COR-L47 (cell line): ENCODE measurements around the gene CCDC74A.
A peak's percentile ranks its signal among the peaks of the same experiment; 100 is the strongest.
"Not testable (repeated sequence)": the region's sequence is repeated elsewhere in the genome, so short reads cannot be mapped to it uniquely, and the experiment has no call there.

ENCODE experiments used
- DNase-seq: peaks from one replicate; lab custom pipeline; 2025; lab: John Stamatoyannopoulos, UW

CCDC74A gene

DNA sequence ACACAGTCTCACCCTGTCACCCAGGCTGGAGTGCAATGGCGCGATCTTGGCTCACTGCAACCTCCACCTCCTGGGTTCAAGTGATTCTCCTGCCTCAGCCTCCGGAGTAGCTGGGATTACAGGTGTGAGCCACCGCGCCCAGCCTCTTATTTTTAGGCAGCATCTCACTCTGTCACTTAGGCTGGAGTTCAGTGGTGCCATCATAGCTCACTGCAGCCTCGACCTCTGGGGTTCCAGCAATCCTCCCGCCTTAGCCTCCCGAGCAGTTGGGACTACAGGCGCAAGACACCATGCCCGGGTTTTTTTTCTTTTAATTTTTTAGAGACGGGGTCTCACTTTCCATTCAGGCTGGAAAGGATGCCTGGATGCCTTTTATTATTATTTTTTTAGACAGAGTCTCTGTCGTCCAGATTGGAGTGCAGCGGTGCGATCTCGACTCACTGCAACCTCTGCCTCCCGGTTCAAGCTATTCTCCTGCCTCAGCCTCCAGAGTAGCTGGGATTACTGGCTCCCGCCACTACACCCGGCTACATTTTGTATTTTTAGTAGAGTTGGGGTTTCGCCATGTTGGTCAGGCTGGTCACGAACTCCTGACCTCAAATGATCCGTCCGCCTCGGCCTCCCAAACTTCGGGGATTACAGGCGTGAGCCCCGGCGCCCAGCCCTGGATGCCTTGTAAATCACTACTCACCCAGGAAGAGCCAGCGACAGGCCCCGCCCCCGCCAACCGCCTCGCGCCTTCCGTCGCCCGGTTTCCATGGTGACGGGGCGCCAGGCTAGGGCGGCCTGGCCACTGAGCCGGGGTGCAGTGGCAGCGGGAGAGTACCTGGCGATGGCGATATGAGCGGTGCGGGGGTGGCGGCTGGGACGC lies at the start of gene CCDC74A:
Gene CCDC74A, plus strand, starts transcription at position 758 of the 871 bp plus-strand sequence. Its CDS starts 83 bp downstream, at position 841.
- peak; percentile 81 for DNase-seq

DNA sequence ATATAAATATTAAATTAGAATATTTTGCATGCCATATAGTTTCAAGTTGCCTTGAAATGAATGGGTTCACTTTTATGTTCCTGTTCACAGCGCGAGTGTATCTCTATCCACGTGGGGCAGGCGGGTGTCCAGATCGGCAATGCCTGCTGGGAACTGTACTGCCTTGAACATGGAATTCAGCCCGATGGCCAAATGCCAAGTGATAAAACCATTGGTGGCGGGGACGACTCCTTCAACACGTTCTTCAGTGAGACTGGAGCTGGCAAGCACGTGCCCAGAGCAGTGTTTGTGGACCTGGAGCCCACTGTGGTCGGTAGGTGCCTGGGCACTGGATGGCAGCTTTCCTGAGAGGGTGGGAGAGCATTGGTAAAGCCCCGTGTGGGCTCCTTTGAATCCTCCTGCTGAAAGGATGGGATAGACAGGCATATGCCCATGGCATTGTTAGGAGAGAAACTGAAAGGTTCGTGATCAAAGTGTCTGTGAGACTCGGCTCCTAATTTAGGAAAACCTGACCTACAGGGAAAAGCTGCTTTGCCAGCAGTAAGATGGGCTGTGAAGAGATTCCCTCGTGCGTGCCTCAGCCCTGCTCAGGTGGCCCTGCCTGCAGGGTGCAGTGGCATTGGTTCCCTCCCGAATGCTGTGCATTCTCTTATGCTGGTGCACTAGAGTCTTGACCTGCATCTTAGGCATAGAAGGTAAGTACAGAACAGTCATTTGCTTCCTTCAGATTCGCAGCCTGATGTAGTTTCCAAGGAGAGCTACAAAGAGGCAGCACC lies 49.4 kb upstream of the CCDC74A start:
- not testable (repeated sequence) for DNase-seq

DNA sequence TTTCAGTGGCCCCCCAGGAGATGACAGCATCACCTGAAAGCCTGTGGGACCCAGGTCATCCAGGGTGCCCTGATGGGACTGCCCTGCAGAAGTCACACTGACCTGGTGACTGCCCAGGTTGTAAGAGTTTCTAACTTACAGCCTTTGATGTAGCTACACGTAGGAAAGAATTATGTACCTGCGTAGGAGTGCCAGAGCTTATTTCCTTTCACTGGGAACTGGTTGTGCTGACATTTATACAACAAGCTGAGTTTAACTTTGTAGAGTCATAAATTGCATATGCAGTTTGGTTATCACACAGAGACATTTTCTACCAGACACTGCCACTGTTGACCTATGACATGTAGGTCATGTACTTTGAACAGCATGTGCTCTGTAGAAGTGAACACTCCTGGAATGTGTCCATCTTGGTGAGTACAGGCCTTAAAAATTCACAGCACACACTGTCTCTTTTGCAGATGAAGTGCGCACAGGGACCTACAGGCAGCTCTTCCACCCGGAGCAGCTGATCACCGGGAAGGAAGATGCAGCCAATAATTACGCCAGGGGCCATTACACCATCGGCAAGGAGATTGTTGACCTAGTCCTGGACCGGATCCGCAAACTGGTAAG lies 48.7 kb upstream of the CCDC74A start:
- not testable (repeated sequence) for DNase-seq

DNA sequence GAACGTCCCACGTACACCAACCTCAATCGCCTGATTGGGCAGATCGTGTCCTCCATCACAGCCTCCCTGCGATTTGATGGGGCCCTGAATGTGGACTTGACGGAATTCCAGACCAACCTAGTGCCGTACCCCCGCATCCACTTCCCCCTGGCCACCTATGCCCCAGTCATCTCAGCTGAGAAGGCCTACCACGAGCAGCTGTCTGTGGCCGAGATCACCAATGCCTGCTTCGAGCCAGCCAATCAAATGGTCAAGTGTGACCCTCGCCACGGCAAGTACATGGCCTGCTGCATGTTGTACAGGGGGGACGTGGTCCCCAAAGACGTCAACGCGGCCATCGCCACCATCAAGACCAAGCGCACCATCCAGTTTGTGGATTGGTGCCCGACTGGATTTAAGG lies 47.3 kb upstream of the CCDC74A start:
- not testable (repeated sequence) for DNase-seq

DNA sequence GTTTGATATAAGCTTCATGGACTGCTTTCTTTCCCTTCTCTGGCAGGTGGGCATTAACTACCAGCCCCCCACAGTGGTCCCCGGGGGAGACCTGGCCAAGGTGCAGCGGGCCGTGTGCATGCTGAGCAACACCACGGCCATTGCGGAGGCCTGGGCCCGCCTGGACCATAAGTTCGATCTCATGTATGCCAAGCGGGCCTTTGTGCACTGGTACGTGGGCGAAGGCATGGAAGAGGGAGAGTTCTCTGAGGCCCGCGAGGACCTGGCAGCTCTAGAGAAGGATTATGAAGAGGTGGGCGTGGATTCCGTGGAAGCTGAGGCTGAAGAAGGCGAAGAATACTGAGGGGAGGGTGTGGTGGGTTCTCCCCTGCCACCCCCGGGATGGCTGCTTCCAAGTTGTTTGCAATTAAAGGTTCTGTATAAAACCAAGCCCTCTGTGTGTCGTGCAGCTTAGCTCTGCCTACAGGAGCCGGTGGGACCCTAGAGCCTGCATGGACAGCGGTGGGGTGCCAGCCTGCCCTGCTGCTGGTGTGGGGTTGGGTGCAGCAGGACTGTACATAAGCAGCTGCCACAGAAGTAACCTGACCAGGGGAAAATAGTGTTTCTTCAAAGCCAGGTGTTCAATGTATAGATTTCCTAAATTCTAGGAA lies 45.1 kb upstream of the CCDC74A start:
- not testable (repeated sequence) for DNase-seq

DNA sequence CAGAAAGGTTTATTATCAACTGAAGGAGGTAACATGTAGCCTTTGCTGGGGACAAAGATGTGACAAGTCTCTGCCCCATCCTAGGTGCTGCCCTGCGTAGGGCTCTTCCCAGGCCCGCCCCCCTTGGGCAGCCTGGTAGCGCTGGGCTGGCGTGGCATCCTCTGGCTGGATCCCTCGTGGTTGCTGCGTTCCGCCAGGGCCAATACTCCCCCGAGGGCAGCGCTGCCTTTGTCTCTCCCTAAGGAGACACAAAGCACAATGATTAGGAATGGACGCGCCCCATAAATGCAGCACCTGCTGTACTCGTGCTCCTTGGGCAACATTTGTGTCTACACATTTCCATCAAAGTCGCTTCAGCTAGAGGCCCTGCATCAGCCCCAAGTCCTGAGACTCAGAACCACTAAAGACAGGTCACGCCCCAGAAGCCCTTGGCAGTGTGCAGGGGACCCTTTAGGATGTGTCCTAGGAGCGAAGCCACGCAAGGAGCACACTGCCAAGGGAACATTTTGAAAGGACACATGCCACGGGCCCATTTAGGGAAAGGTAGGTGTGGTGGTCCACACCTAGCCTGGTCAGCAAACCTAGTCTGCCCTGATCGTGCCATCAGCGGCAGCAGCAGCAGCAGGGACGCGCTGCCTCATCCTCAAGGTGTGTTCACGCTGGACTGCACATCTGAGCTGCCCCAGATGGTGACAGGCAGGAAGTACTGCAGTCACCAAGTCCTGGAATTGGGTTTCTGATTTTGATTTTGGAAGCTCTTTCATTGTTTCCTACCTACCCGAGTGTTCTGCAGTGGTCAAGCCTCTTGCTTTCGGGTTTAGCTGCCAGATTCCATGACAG lies 43.5 kb upstream of the CCDC74A start:
- not testable (repeated sequence) for DNase-seq

DNA sequence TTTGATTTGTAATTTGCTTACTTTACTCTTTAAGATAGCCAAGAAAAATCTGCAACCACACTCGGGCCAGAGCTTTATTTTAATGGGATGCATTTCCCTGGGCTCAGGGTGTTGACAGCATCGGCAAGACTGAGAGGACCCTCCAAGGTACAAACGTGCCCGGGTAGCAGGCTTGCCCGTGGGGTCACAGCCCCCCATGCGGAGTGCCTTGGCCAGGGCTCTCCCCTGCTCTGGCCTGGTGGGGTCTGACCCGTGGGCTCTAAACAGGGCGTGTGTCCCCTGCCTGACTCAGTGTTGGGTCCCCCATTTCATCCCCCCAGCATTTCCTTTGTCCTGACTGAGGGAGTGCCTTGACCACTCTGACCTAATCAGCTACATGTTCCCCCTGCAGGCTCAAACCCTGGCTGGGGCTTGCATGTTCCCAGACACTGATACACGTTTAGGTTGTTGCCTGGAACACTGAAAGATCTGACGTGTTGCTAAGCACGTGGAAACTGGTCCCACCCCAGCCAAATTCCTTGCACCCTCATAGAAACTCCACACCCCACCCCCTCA lies 42.7 kb upstream of the CCDC74A start:
- not testable (repeated sequence) for DNase-seq

DNA sequence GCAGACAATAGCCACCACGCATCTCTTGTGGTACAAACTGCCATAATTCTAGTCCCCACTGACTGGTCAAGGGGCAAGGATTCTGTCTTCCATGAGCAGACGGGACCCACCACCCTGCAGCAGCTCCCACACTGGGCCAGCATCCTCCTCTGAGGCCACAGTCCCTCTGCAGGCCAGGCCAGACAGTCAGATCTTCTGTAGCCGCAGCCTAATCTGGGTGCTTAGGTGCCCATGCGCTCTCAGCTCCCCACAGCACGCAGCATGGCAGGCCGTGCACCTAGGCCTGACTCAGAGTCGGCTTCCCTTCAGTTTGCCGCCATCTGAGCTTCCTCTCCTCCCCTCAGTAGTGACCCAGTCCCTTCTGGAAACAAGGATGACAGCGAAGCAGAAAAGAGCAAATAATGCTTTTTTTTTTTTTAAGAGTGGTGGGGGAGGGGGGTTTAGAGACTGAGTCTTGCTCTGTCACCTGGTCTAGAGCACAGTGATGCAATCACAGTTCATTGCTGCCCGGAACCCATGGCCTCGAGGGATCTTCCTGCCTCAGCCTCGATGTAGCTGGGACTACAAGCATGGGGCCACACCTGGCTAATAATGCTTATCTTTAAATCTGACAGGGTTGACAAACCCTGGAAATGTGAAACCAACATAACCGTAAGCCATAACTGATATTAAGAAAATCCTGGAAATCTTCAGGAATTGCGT lies 41.3 kb upstream of the CCDC74A start:
- not testable (repeated sequence) for DNase-seq

DNA sequence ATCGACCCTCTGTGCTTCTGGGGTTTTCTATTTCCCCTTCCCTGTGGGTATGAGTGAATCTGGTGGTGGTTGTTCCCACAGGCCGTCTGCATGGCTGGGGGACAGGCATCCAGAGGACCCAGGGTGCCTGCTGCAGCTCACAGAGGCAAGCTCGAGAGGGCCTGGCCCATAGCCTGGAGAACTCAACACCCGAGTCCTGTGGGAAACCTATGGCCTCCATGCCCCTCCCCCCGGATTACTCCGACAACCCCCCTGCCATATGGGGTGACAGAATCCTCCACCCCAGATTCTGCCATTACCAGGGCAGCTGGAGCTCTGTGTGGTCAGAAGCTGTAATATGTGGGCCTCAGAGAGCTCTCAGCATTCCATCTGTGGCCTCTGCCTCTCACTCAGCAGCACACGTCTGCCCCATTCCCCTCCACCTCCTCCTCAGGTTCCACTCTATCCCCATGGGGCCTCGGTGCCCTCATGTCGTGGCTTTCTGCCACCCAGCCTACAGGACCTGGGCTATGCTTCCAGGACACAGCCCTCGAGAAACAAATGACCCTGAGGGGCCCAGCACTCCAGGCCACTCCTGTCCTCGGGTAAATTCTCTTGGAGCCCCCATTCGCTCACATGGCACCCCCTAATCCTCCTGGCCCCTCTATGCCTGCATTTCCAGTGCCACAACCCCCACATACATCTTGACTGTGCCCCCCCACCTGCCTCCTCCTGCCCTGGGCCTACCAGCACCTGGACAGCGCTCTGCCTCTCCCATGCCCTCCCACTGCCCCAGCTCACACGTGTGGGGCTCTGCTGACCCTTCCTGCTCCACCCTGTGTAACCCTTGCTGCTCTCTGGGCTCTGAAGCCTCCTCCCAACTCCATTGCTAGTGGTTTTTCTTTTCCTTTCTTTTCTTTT lies 39.1 kb upstream of the CCDC74A start:
- DNase-seq = no peak

DNA sequence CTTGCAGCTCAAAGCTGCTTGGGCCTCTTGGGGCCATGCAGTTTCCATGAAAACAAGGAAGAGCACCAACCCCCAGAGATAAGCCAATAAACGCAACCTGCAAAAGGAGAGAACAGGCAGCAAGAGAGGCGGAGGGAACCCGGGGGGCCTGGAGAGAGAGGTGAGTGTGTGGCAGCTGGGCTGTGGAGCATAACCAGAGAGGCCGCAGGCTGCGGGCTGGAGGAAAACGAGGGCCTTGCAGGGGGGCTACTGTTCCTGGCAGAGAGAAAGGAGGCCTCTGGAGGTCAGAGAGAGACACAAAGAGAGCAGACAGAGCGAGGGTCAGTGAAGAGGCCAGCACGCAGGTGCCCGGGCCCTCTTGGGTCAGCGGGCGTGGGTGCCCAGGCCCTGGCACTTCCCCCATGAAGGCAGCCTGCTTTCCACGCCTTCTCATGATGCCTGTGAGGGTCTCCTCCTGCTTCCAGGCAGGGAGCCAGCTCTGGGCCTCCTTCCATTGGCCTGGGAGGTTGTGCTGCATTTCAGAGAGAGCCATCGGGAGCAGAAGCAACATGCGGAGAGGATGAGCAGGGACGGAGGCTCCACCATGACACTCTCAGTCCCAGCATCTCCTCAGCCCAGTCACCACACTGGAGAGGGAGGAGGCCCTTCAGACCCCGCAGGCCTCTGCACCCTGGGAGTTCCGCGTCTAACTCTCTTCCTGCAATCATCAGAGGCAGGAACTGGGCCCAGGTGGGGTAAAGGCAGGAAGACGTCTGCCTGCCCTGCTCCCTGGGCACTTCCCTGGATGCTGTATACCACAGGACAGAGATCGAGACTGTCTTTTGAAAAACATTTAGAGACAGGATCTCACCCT lies 36.8 kb upstream of the CCDC74A start:
- DNase-seq = not testable (repeated sequence)

DNA sequence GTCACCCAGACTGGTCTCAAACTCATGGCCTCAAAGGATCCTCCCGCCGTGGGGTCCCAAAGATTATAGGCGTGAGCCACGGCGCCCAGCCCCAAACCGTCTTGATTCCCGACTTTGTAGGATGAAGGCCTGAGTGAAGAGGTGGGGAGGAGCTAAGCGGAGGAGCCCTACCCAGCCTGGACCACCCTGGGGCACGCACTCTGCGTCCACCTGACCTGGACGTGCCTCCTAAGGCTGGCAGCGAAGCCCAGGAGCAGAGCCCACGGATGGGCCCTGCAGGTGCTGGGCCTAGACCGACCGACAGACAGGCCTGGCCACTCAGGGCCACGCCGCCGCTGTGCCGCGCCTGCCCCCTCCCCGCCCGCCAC lies 36.2 kb upstream of the CCDC74A start:
- DNase-seq = not testable (repeated sequence)

DNA sequence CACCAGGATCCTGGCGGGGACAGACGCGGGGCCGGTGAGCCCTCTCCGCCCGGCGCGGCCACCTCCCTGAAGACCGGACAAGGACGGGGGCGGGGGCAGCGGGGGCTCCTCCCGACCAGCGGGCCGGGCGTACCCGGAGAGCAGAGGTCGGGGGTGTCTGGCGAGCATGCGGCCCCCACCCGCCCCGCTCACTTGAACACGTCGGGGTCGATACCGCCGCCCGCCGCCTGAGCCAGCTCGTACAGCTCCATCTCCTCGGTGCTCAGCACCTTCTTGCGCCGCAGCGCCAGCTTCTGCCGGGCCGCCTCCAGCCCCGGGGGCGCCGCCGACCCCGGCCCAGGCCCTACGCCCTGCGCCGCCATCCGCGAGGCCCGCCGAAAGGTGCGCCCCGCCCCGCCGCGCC lies 35.7 kb upstream of the CCDC74A start, which contains the start of gene MZT2A:
Gene MZT2A, minus strand, starts transcription at position 383 of the 403 bp plus-strand sequence. Its CDS starts 21 bp downstream, at position 362.
- DNase-seq = not testable (repeated sequence)

DNA sequence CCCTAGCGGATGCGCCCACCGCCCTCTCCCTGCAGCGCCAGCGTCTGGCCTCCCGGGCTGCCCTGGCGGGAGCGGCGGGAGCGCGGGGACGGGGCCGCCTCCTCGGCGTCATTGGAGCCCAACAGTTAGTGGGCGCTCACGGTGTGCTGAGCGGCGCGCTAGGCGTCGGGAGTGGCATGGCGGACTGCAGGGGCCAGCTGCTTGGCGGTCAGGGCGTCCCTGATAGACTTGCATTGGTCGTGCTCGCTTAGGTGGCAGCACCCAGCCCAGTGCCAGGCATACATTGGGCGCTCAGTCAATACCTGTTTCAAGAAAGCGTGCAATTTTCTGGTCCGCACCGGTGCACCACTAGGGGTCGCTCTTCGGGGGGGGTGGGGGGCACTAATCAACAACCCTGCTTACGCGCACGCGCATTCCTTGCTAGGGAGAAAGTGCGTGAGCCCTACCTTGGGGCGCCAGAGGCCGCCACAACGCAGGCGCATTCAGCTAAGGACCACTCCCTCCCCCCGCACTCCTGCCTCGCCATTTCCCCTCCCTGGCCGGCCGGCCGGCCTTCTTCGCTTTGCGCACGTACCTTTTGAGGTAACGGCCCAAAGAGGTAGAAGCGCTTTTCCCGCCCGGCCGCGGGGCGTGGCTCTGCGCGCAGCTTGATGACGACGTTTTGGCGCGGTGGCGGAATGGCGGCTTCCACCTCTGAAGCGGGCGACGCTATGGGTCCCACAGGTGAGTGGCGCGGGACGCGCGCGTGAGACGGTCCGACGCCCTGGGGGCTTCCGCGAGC lies 35.1 kb upstream of the CCDC74A start:
- DNase-seq = peak; percentile 98

DNA sequence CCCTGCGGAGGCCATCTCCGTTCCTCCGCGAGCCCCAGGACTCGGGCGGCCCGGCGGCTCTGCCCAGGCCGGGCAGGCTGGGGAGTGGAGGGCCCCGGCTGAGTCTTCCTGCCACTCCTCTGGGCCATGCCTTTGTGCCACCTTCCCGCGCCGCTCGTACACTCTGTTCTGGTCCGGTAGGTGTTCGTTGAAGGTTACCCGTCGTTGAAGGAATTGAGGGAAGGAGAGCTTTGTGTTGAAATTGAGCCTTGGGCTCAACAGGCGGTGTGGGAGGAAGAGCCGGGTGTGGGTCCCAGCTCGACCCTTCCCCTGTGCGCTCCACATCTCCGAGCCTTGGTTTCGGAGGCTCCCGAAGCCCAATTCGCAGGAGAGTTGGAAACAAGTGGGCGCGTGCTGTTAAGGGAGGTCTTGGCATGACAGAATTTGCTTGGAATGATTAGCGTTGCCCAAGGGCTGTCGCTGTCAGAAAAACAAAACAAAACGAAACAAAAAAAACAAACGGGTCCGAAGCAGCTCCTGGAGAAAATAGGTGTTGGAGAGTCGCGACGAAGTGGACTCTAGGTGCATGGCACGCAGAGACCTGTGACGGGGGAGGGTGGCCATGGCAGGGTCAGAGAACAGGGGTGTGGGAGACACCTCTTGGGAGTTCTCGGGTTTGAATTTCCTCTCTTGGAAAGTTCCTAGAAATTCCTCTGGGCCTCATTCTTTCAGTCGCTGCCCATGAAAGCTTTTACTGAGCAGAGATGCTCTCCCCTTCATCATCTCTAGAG lies 34.3 kb upstream of the CCDC74A start:
- DNase-seq = no peak

DNA sequence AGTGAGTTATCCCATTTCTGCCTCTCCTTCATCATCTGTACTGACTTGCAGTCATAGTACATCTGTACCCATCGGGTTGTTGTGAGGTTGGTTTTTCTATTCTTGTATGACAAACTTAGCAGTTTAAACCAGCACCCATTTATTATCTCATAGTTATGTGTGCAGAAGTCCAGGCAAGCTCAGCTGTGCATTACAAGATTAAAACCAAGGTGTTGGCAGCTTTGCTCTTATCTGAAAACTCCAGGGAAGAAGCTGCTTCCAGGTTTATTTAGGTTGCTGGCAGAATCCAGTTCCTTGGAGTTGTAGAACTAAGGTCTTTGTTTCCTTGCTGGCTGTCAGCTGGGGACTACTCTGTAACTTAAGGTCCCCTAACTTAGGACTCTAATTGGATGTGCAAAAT lies 32.2 kb upstream of the CCDC74A start:
- not testable (repeated sequence) for DNase-seq

DNA sequence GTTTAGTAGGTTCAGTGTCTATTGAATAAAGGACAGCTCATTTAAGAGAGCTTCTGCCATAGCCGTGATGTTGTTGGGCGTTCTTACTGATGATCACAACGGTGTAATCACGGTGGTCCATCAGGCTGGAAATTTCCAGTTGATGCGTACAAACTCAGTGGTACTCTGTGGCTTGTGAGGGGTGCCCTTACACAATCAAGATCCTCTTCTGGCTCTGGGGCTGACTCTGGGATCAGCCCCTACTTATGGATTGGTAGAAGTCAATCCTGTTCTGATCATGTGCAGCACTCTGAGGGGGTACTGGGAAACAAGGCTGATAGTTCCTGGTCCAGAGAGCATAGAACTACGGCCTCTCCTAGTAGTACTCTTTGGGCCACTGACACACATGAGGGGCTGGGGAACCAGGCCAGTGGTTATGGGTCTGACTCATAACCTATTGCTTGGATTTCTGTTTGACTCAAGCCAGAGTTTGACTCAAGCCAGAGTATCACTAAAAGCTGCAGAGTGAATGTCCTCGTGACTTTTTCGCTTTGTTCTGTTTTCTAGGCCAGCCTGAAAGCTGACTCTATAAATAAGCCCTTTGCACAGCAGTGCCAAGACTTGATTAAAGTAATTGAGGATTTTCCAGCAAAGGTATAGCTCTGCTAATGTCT lies 29.2 kb upstream of the CCDC74A start:
- not testable (repeated sequence) for DNase-seq
